HT-29 (cell line): ENCODE data around the gene HUS1B. TPM values are rescaled to one million over a fixed set of nuclear protein-coding genes. Genes with fewer than 3 reads are reported as not detected.
A peak's percentile ranks its signal among the peaks of the same experiment; 100 is the strongest.
"Not testable (repeated sequence)": the region's sequence is repeated elsewhere in the genome, so short reads cannot be mapped to it uniquely, and the experiment has no call there.

ENCODE experiments used
- DNase-seq: peaks from one replicate; pipeline ENCODE4 v3.0.0-alpha.2; 2015; ENCODE audit warnings: low spot score
- total RNA-seq: library from RNA; depleted of rRNA; stranded (reverse); fragments of >200 nt; shearing (Covaris generic); gene quantifications from 2 replicates; pipeline ENCODE4 v1.2.3, GENCODE V29; 2014; rRNA removed

Gene HUS1B
- total RNA-seq, result 1.1 TPM in 1 of 2 replicates, not detected in the other

DNA sequence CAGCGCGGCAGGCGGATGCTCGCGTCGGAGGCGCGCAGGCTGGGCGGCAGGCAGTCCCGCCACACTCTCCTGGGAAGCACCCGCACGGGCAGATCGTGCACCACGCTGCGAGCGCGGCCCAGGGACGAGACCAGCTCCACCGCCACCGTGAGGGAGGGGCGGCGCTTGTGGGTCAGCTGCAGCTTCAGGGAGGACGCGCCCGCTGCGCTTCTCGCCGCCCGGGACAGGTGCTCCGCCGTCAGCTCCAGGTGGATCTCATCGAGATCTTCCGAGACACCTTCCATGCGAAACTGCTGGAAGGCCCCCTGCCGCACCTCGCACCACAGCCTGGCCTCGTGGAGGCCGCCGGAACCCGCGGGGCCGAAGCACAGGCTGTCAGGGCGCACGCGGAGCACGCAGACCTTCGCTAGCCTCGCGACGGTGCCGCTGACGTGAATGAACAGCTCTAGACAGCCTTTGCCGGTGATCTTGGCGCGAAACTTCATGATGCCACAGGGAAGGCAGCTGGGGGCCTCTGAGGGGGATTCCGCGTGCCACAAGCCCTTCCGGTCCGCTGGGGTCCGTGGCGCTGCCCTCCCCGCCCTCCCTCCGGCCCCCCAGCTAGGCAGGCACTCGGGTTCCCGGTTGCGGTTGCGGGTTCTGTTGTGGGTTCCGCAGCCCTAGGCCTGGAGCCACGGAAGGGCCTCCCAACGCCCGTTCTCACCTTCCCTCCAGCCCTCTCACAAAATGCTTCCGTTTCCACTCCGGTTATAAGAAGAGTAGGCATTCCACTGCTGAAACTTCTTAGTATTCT, at the start of gene HUS1B:
TSS of gene HUS1B (minus strand) at position 641 of the 793 bp plus-strand sequence. CDS start at position 485, 156 bp downstream.
- DNase-seq, result no peak

- no peak for DNase-seq
Measured at GRCh38 chr6:706146-706545, 49.2 kb upstream of the HUS1B start.

GRCh38 chr6:705047-705446, 48.1 kb upstream of the HUS1B start:
- no peak for DNase-seq

GRCh38 chr6:704046-704445, 47.1 kb upstream of the HUS1B start:
- no peak for DNase-seq

- DNase-seq, result no peak
Measured at GRCh38 chr6:703552-703951, 46.7 kb upstream of the HUS1B start.

DNA sequence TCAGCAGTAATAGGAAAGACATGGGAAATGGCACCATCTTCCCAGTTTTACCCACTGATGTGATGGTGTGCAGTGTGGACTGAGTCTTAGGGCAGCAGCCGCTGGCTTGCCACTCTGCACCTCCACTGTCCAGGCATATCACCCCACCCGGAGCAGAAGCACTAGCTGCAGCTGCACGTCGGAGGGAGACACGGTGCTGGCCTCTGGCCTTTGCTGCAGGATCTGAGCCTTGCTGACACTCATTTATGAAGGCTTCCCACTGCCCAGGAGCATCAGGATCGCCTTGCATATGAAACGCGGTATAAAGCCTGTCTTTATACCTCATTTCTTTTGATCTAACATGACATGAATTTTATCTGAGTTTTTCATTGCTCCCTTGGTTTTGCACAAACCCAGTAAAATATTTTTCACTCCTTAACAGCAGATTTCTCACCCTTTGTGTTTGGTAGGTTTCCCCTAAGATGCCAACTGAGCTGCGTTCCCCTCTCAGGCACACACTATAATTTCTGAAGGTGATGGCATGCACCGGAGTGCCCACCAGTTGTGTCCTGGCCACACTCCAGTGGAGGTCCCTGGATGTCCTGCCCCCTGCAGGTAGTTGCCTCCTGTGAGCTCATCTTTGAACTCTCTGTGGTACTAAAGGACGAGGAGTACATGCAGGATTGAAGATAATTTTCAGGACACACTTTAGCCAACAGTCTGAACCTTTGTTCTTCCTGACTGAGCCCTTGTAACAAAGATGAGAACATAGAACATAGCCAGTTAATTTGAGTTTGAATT, 45.0 kb upstream of the HUS1B start:
- DNase-seq, result no peak

- DNase-seq, result no peak
Measured at GRCh38 chr6:701215-701614, 44.3 kb upstream of the HUS1B start.

GRCh38 chr6:700490-700889, 43.6 kb upstream of the HUS1B start:
- DNase-seq, result no peak

GRCh38 chr6:699319-699718, 42.4 kb upstream of the HUS1B start:
- DNase-seq, result no peak

- not testable (repeated sequence) for DNase-seq
Measured at GRCh38 chr6:694431-695126, 37.7 kb upstream of the HUS1B start.

- DNase-seq, result no peak
Measured at GRCh38 chr6:693723-694009, 36.8 kb upstream of the HUS1B start.

- DNase-seq, result peak; percentile 83
Measured at GRCh38 chr6:692858-693722, 36.2 kb upstream of the HUS1B start, which contains the start of gene EXOC2. Gene EXOC2, minus strand, starts transcription at chr6:693139. Its CDS starts 55,321 bp downstream, at chr6:637818.

- DNase-seq, result peak; percentile 48
Measured at GRCh38 chr6:692356-692851, 35.5 kb upstream of the HUS1B start.

DNA sequence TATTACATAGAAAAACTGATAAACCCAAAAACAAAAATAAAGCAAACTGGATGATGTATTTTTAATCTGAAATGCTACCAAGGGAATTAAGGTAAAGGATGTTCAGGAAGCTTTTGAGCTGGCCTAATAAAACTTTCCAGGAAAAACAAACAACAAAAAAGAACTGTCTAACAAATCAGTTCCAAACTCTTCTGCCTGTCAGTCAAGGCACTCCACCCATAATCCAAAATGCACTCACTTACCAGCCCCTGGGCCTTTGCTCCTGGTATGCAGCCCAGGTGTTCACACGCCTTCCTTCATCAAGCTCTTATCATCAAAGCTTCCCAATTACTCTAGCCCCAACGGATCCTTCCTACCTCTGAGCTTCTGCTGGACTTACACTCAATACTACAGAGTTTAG, 32.3 kb upstream of the HUS1B start:
- no peak for DNase-seq

DNA sequence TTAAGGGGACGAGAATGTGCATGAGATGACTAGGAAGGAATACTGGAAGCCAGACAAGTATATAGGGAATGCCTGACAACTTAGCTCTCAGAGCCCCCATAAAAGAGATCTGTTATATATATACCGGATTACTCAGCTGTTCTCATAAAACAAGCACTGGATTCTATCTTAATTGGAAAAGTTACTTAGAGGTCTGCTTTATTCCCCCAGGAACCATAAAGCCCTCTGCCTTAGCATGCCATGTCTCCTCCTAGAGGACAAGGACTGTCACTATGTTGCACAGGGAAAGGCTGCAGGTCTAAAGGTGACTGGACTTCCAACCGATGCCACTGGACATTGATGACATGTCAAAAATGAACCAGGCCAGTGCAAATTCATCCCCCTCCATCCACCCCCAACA, 29.6 kb upstream of the HUS1B start:
- peak; percentile 13 for DNase-seq

- DNase-seq, result no peak
Measured at GRCh38 chr6:684831-685636, 28.1 kb upstream of the HUS1B start.

GRCh38 chr6:683742-684440, 27.0 kb upstream of the HUS1B start:
- DNase-seq, result no peak

DNA sequence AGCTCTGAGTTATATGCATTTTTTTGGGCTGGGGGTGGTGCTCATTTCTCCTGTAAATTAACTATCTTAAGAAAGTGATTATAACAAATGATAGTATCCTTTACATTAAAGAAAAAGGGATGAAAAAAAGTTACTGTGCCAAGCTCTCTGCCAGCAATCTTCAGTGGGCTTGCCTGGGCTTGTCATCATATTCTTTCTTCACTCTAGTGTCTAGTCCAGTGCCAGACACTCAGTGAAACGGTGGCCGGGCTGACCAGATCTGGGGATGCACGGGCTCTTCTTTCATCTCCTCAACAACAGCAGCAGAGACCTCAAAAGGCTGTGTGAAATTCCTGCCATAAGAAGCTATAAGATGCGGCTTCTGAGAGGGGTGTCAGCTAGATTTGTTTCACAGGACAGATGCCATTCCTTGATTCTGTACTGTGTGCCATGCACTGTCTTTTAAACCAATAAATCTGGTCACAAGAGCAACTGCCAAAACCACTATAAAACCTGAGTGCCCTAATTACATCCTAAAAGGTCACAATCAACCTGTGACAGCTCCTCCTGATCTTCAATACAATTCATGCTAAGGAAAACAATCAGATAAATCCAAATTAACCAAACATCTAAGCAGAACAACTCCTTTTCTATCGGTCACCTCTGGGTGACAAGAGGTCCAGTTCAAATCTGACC, 23.9 kb upstream of the HUS1B start:
- no peak for DNase-seq

GRCh38 chr6:680251-680650, 23.4 kb upstream of the HUS1B start:
- no peak for DNase-seq
